ENCODE data around the gene ALPL.

Gene ALPL

GRCh38 chr1:21546122-21546825 lies 37.1 kb downstream of the ALPL start:
- H3F3A ChIP-seq (ENCODE audit: insufficient read depth), result no peaks in the 10 kb centered on the region
- no peaks in the 10 kb centered on the region for H3K79me2 ChIP-seq (ENCODE audit: insufficient read depth, low read length)
- no peak overlapping the region for H3K9ac ChIP-seq (ENCODE audit: low read length)
- no peaks in the 10 kb centered on the region for H3K36me3 ChIP-seq (ENCODE audit: low read length)
- no peaks in the 10 kb centered on the region for H4K20me1 ChIP-seq (ENCODE audit: low read depth, low read length)
- H3K27me3 ChIP-seq (ENCODE audit: low read length), result no peaks in the 10 kb centered on the region
- no peak for TF ChIP-seq EZH2phosphoT487 (conservative IDR thresholded peaks at IDR 0.05; ENCODE audit: low read length)
- TF ChIP-seq CTCF (IDR thresholded peaks at IDR 0.05; ENCODE audit: insufficient read depth, low read length, poor library complexity, severe bottlenecking), result no peak
- no peak overlapping the region for H3K4me2 ChIP-seq (ENCODE audit: low read depth, low read length, poor library complexity, severe bottlenecking)
- H3K27ac ChIP-seq (ENCODE audit: low read depth, low read length), result no peak overlapping the region
- no peak overlapping the region for H3K4me3 ChIP-seq (ENCODE audit: insufficient read depth, low read length, poor library complexity, severe bottlenecking)
- no peaks in the 10 kb centered on the region for H3K9me2 ChIP-seq (replicated peaks; ENCODE audit: insufficient read depth, low read length)
- no peaks in the 10 kb centered on the region for H3K9me3 ChIP-seq (ENCODE audit: insufficient read depth, low read length)
- H2AFZ ChIP-seq (ENCODE audit: low read depth, low read length, severe bottlenecking), result no peak overlapping the region

- H3K4me3 ChIP-seq (ENCODE audit: insufficient read depth, low read length, poor library complexity, severe bottlenecking), result no peak overlapping the region
- no peaks in the 10 kb centered on the region for H3K9me3 ChIP-seq (ENCODE audit: insufficient read depth, low read length)
- no peaks in the 10 kb centered on the region for H3K9me2 ChIP-seq (replicated peaks; ENCODE audit: insufficient read depth, low read length)
- H3K27me3 ChIP-seq (ENCODE audit: low read length), result no peaks in the 10 kb centered on the region
- no peaks in the 10 kb centered on the region for H3K79me2 ChIP-seq (ENCODE audit: insufficient read depth, low read length)
- H3F3A ChIP-seq (ENCODE audit: insufficient read depth), result no peaks in the 10 kb centered on the region
- no peak for TF ChIP-seq EZH2phosphoT487 (conservative IDR thresholded peaks at IDR 0.05; ENCODE audit: low read length)
- no peak for TF ChIP-seq CTCF (IDR thresholded peaks at IDR 0.05; ENCODE audit: insufficient read depth, low read length, poor library complexity, severe bottlenecking)
- H3K9ac ChIP-seq (ENCODE audit: low read length), result no peak overlapping the region
- H2AFZ ChIP-seq (ENCODE audit: low read depth, low read length, severe bottlenecking), result no peak overlapping the region
- H3K36me3 ChIP-seq (ENCODE audit: low read length), result no peaks in the 10 kb centered on the region
- no peak overlapping the region for H3K4me2 ChIP-seq (ENCODE audit: low read depth, low read length, poor library complexity, severe bottlenecking)
- no peaks in the 10 kb centered on the region for H4K20me1 ChIP-seq (ENCODE audit: low read depth, low read length)
- H3K27ac ChIP-seq (ENCODE audit: low read depth, low read length), result no peak overlapping the region
Observed at GRCh38 chr1:21547876-21548275, 38.7 kb downstream of the ALPL start.

- no peak overlapping the region for H3K4me2 ChIP-seq (ENCODE audit: low read depth, low read length, poor library complexity, severe bottlenecking)
- no peak overlapping the region for H2AFZ ChIP-seq (ENCODE audit: low read depth, low read length, severe bottlenecking)
- H3K79me2 ChIP-seq (ENCODE audit: insufficient read depth, low read length), result no peaks in the 10 kb centered on the region
- TF ChIP-seq EZH2phosphoT487 (conservative IDR thresholded peaks at IDR 0.05; ENCODE audit: low read length) (no peak), CTCF (IDR thresholded peaks at IDR 0.05; ENCODE audit: insufficient read depth, low read length, poor library complexity, severe bottlenecking) (no peak)
- no peaks in the 10 kb centered on the region for H4K20me1 ChIP-seq (ENCODE audit: low read depth, low read length)
- no peak overlapping the region for H3K9ac ChIP-seq (ENCODE audit: low read length)
- H3K9me2 ChIP-seq (replicated peaks; ENCODE audit: insufficient read depth, low read length), result no peaks in the 10 kb centered on the region
- H3K27me3 ChIP-seq (ENCODE audit: low read length), result no peaks in the 10 kb centered on the region
- no peaks in the 10 kb centered on the region for H3F3A ChIP-seq (ENCODE audit: insufficient read depth)
- H3K27ac ChIP-seq (ENCODE audit: low read depth, low read length), result no peak overlapping the region
- no peaks in the 10 kb centered on the region for H3K36me3 ChIP-seq (ENCODE audit: low read length)
- no peaks in the 10 kb centered on the region for H3K9me3 ChIP-seq (ENCODE audit: insufficient read depth, low read length)
- H3K4me3 ChIP-seq (ENCODE audit: insufficient read depth, low read length, poor library complexity, severe bottlenecking), result no peak overlapping the region
Observed at GRCh38 chr1:21550097-21550496, 40.9 kb downstream of the ALPL start.
